GM21360 (cell line): ENCODE data around the gene OR2M7.
"Not testable (repeated sequence)": the region's sequence is repeated elsewhere in the genome, so short reads cannot be mapped to it uniquely, and the experiment has no call there.

Experiments
- ATAC-seq: cut with Tn5 transposase; IDR thresholded peaks from one replicate; pipeline ENCODE4 v1.9.1; 2021; ENCODE audit warnings: mild to moderate bottlenecking, moderate library complexity; ENCODE audit not compliant: unreplicated experiment

Gene OR2M7, protein sequence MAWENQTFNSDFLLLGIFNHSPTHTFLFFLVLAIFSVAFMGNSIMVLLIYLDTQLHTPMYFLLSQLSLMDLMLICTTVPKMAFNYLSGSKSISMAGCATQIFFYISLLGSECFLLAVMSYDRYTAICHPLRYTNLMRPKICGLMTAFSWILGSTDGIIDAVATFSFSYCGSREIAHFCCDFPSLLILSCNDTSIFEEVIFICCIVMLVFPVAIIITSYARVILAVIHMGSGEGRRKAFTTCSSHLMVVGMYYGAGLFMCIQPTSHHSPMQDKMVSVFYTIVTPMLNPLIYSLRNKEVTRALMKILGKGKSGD

DNA sequence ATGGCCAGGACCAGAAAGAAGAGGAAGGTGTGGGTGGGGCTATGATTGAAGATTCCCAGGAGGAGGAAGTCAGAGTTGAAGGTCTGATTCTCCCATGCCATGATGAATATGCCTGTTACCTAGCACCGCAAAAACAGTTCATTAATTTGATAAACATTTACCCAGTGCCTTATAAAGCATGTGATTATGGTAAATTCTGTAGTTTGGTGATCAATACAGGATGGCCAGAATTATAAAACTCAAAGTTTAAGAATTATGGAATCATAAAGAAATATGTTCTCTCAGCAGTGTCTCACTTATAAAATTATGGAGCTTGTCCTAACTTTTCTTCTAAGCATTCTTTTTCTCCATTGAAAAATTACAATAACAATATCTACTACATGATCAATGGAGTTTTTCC lies at the start of gene OR2M7:
TSS of gene OR2M7 (minus strand) at position 101 of the 400 bp plus-strand sequence. CDS start at position 101, 0 bp downstream.
- ATAC-seq: no peak

DNA sequence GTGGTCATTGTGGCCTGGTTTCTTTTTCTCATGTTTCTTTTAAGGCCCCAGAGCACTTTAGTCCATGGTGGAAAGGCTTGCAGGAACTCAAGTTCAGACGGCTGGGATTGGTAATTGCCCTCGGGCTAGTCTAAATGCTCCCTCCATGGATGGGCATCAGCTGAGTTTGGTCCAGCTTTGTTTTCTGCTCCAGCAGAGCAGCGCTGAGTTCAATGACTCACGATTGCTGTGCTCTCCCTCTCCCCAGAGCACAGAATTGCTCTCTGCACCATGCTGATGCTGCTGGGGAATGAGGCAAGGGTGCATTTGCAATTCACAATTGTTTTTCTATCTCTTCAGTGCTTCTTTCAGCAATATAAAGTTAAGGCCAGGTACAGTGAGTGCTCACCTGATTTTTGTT lies 49.4 kb upstream of the OR2M7 start:
- no peak for ATAC-seq

DNA sequence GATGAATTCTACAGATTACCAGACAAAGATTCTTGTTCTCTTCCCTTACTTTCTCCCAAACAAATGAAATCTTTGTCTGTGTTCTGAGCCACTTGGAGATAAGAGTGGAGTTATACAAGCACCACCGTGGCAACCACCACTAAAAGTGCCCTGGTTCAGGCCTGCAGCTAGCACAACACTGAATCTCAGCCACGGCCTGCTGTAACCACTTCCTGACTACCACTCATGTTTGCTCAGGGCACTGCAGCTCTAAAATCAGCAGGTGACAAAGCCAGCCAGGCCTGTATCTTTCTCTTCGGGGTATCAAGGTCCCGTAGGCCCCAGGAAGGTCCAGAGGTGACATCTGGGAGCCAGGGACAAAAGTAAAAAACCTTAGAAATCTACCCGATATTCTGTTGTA lies 48.0 kb upstream of the OR2M7 start:
- ATAC-seq: no peak

DNA sequence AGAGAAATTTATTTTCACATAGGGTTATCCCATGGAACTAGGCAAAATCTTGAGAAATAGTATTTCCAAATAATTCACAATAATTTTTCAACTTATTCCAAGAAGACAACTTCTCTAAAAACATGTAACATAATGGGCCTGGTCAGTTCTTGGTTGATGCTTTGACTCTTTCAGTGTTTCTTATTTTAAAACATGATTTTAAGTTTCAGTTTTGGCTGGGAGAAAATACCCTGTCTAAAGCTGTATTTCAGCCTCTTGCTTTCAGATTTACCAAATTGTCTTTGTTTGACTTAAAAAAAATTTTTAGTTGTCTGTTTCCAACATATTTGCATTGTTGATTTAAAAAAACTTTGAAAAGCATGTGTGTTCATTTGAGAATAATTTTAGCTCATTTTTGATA lies 42.2 kb upstream of the OR2M7 start:
- no peak for ATAC-seq

DNA sequence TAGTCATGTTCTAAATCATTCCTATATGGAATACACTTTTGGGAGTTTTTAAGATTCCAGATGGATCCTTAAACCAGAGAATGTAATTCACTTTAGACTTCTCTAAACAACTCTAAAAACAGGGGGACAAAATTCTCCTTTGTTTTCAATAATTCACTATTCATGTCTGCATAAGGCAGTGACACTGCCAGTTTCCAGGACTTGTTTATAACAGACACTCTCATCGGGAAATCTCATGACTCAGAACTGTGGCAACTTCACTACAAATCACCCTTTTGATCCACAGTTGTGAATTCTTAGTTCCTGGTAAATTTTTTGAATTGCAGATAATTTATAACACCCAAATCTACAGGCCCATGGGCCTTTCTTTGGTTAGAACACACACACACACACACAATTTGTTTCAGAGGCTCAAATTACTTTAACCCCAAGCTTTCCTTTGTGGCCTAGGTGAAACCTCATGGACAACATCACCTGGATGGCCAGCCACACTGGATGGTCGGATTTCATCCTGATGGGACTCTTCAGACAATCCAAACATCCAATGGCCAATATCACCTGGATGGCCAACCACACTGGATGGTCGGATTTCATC lies 36.9 kb upstream of the OR2M7 start, which contains the start of gene OR2T4:
TSS of gene OR2T4 (plus strand) at position 545 of the 595 bp plus-strand sequence. CDS start at position 545, 0 bp downstream.
- no peak for ATAC-seq

DNA sequence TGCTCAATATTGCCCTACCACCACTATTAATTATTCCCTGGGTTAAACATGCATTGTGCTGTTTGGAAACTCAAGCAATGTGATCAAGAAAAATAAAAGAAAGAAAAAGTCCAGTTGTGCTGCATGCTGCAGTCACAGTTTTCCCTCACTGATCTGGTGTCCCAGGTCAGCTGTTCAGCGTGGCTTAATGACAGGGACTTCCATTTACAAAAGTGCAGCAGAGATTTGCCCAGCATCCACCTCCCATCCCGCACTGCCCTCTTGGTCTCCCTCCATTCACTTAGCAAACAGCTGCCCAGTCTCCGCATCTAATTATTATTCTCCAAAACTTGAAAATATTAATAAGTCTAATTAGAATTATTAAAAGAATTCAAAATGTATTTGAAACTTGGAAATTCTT lies 35.0 kb upstream of the OR2M7 start:
- ATAC-seq: no peak

DNA sequence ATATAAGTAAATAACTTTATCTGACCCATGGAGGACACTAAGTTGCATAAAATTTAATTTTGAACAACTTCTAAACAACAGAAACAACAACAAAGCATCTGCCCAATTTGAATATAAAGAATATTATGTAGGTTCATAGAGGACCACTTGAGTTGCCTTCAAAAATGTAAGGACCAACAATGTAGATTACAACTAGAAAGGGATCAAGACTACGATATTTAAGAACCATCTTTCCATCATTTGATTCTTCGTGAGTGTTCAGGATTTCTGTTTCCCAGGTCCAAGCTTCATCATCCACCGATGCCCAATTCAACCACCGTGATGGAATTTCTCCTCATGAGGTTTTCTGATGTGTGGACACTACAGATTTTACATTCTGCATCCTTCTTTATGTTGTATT lies 24.1 kb upstream of the OR2M7 start, which contains the start of gene OR14C36:
TSS of gene OR14C36 (plus strand) at position 301 of the 400 bp plus-strand sequence. CDS start at position 301, 0 bp downstream.
- no peak for ATAC-seq

DNA sequence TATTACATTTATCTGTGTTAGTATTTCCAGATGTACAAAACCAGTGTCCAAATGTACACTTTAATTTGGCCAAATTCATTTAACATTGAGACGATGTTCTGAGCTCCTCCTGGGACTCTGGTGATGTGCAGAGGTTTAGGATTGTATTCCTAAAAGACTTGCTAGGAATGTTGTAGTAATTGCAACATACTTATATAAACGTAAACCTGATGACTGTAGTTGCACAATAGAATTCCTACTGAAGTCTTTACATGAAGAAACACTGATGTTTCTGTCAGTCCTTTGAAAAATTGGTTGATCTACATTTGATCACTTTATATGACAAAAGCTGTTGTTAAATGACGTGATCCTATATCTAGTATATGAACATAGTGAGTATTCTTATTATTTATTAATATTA lies 19.1 kb upstream of the OR2M7 start:
- no peak for ATAC-seq

DNA sequence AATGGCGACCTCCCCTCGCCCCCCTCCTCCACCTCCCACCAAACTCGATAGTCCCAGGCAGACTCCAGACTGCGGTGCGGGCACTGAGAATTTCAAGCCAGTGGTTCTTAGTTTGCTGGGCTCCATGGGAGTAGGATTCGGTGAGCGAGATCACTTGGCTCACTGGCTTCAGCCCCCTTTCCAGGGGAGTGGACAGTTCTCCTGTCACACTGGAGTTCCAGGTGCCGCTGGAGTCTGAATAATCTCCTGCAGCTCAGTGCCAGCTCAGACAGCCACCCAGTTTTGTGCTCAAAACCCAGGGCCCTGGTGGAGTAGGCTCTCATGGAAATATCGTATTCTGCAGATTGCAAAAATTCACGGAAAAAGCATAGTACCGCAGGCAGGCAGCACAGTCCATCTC lies 7.6 kb downstream of the OR2M7 start:
- ATAC-seq: no peak

DNA sequence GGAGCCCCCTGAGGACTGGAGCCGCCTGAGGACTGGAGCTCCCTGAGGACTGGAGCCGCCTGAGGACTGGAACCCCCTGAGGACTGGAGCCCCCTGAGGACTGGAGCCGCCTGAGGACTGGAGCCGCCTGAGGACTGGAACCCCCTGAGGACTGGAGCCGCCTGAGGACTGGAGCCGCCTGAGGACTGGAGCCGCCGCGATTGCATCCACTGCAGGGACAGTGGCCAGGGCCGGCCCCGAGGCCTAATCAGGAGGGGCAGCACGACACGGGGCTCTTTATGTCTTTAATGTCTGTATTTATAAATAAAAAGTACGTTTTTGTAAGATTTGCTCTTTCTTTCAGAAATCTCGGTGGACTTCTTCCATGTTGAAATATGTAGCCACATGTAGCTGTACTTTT lies 17.6 kb downstream of the OR2M7 start:
- ATAC-seq: not testable (repeated sequence)

DNA sequence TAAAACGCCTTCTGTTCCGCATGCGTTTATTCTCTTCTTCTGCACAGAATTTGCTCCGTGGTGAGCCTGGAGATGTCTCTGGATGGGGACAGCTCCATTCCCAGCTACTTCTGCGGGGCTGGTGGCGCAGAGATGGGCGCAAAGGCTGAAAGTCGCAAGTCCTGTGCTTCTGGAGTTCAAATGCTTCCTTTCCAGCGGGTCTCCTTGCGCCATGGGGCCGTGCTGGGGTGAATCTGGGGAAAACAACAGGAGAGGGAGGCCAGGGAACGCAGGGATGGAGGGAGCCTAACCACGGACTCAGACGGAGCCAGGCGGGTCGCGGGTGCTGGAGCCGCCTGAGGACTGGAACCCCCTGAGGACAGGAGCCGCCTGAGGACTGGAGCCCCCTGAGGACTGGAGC lies 18.3 kb downstream of the OR2M7 start:
- ATAC-seq: no peak

DNA sequence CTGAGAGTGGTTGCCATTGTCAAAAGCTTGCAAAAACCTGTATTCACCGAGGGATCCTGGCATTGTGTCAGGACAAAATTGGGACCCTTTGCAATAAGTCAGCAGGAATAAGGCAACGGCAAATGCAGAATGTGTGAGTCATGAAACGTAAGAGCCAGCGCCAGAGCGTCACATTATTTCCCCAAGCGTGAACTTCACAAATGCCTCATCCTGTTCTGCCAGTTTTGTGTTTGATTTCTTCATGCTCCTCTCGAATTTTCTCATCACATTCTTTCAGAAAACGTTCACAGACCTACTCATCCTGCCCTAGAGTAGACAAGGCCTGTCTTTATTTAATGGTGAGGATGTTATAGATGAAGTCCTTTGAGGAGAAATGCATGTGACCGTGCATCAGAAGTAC lies 18.7 kb downstream of the OR2M7 start:
- ATAC-seq: not testable (repeated sequence)

DNA sequence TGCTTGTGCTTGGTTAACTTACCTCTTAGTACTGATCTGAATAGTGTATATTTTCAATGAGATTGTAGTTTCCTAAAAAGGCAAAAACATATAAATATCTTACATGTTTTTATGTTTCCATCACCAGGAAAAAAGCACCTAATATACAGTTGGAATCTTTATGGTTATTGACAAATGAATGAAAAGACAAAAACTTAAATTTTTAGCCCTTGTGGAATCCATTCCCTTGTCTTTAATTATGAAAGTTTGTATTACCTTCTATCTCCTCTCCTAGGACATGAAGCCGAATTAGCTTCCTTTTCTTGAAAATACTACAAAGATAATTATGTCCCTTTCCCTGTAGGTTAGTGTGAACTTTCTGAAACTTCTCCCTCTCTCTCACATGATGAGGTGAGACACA lies 21.0 kb downstream of the OR2M7 start, which contains the start of gene OR2T12:
TSS of gene OR2T12 (minus strand) at position 101 of the 400 bp plus-strand sequence. CDS start 7,846 bp downstream, outside the sequence.
- no peak for ATAC-seq

DNA sequence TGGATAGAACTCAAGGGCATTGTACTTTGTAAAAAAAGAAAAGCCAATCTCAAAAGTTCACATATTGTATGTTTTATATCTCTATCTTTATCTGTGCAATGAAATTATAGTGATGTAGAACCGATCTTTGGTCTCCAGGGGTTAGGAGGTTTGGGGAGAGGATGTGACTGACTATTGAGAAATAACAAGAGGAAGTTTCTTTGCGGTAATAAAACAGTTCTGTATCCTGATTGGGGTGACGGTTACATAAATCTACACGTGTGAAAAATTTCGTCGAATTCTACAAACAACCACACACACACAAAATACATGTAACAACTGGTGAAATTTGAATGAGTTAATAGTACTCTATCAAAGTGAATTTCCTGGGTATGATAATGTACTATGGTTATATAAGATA lies 36.0 kb downstream of the OR2M7 start:
- ATAC-seq: no peak

DNA sequence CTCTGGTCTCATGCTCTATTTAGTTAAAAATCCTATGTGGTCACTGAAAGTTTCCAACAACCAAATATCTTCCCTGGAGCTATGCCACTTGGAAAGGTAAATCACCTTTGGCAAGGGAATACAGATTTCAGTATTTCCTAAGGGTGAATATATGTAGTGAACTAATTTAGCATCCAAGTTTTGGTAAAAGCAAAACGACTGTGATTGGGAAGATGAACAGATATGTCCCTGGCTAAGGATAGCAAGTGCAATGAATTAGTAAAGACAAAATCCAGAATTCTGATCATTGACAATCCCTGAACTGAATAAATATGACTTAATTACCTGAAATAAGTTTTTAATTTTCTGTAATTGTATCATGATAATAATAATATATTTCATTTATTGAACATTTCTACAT lies 46.5 kb downstream of the OR2M7 start, which contains the start of gene OR2T33:
TSS of gene OR2T33 (minus strand) at position 101 of the 400 bp plus-strand sequence. CDS start 4,162 bp downstream, outside the sequence.
- ATAC-seq: no peak
